OCI-LY7 (cell line): ENCODE measurements around the gene ZBTB22. TPM values are rescaled to one million over a fixed set of nuclear protein-coding genes. Genes with fewer than 3 reads are reported as not detected.

Experiments used
- BruUV-seq: library from RNA; stranded (reverse); fragments of 400-500 nt; replicated peaks from 2 replicates; lab custom pipeline; 2021; lab: Mats Ljungman, UMichigan
- CTCF ChIA-PET: fragments of 300-600 bp; sonication (Branson Sonifier 250); formaldehyde crosslinking; loops from one replicate; lab custom pipeline; 2022; ENCODE audit warnings: antibody characterized with exemption; ENCODE audit not compliant: unreplicated experiment; lab: Charles Lee
- POLR2A ChIA-PET: fragments of 300-600 bp; sonication (Branson Sonifier 250); formaldehyde crosslinking; loops from one replicate; lab custom pipeline; 2022; ENCODE audit warnings: antibody characterized with exemption; lab: Charles Lee
- DNase-seq: peaks from one replicate; pipeline ENCODE4 v3.0.0-alpha.2; 2015; ENCODE audit warnings: low spot score
- H2AFZ ChIP-seq: fragments of 200-600 bp; sonication (generic), shearing (Covaris generic); 2 replicates; pipeline ENCODE4 v1.6.1; 2014; ENCODE audit warnings: mild to moderate bottlenecking, antibody characterized with exemption, low read length, moderate library complexity
- H3K27ac ChIP-seq: fragments of 200-600 bp; sonication (generic); 2 replicates; pipeline ENCODE4 v1.5.1; 2014; ENCODE audit warnings: mixed run types, low read depth, mild to moderate bottlenecking, moderate library complexity, low read length, inconsistent platforms; ENCODE audit not compliant: poor library complexity, severe bottlenecking
- H3K36me3 ChIP-seq: fragments of 200-600 bp; sonication (generic); 2 replicates; pipeline ENCODE4 v1.6.1; 2014; ENCODE audit warnings: mild to moderate bottlenecking, antibody characterized with exemption, low read length, moderate library complexity, mixed read lengths; ENCODE audit not compliant: insufficient read depth
- H3K4me1 ChIP-seq: fragments of 200-600 bp; sonication (generic); 2 replicates; pipeline ENCODE4 v1.5.1; 2014; ENCODE audit warnings: mild to moderate bottlenecking, low read length; ENCODE audit not compliant: insufficient read depth, poor library complexity, severe bottlenecking
- H3K4me2 ChIP-seq: fragments of 200-600 bp; sonication (generic); 2 replicates; pipeline ENCODE4 v1.6.1; 2014; ENCODE audit warnings: mild to moderate bottlenecking, low read length
- H3K4me3 ChIP-seq: fragments of 200-600 bp; sonication (generic); 2 replicates; pipeline ENCODE4 v1.5.1; 2014; ENCODE audit warnings: mild to moderate bottlenecking, low read depth, low read length; ENCODE audit not compliant: poor library complexity, severe bottlenecking
- H3K79me2 ChIP-seq: fragments of 200-600 bp; sonication (generic); 2 replicates; pipeline ENCODE4 v1.6.1; 2016; ENCODE audit warnings: low read depth, mild to moderate bottlenecking, low read length, moderate library complexity, mixed read lengths; ENCODE audit not compliant: insufficient read depth
- H3K9me2 ChIP-seq: fragments of 200-600 bp; sonication (generic); 2 replicates; pipeline ENCODE4 v1.6.1; 2016; ENCODE audit warnings: mild to moderate bottlenecking, low read length, mixed read lengths; ENCODE audit not compliant: insufficient read depth
- H3K9me3 ChIP-seq: fragments of 200-600 bp; sonication (generic); 2 replicates; pipeline ENCODE4 v1.6.1; 2014; ENCODE audit warnings: mild to moderate bottlenecking, mixed run types, low read length, mixed read lengths
- H4K20me1 ChIP-seq: fragments of 200-600 bp; sonication (generic); 2 replicates; pipeline ENCODE4 v1.6.1; 2014; ENCODE audit warnings: mild to moderate bottlenecking, antibody characterized with exemption, low read length, moderate library complexity, mixed read lengths; ENCODE audit not compliant: insufficient read depth
- EZH2phosphoT487 ChIP-seq: fragments of 200-600 bp; sonication (generic); IDR thresholded peaks from 2 replicates; pipeline ENCODE4 v1.6.1; 2018; ENCODE audit warnings: low read depth, borderline replicate concordance, mild to moderate bottlenecking, mixed run types, antibody characterized with exemption, low read length, moderate library complexity, mixed read lengths
- intact Hi-C: fragments of 100-400 bp; cut with micrococcal nuclease; formaldehyde crosslinking; loops from one replicate; pipeline ENCODE4 v1.10.0; 2022; ENCODE audit not compliant: unreplicated experiment
- total RNA-seq, 2 experiments: library from RNA; depleted of rRNA in 1 of 2; stranded (reverse); fragments of >200 nt in 1 of 2; shearing (Covaris generic) in 1 of 2; gene quantifications; 2 replicates each; pipeline ENCODE4 v1.2.3, GENCODE V29; 2014 to 2022
- TF ChIP-seq, protein P1 (sequence below): fragments of 200-600 bp; sonication (generic); conservative IDR thresholded peaks from 2 replicates; pipeline ENCODE4 v1.5.1; 2014; ENCODE audit warnings: mild to moderate bottlenecking, antibody characterized with exemption, low read length, moderate library complexity, mixed read lengths

ZBTB22 gene
- total RNA-seq, 2 experiments from 2014 or later: 14.1 to 21.6 TPM

GRCh38 chr6:33304216-33304615, 13.3 kb downstream of the ZBTB22 start:
- DNase-seq: no peak
- ChIA-PET CTCF (no interaction called here), POLR2A (interaction anchor here (0.6 kb wide), 1 partner anchor 14 kb away, joined by 3 read pairs; the partner anchor contains the start of gene ZBTB22)
- peaks cover 85% of the 10 kb centered on the region for H3K36me3 ChIP-seq
- no peaks in the 10 kb centered on the region for H4K20me1 ChIP-seq
- no peak overlapping the region for H2AFZ ChIP-seq
- TF ChIP-seq, protein P1, sequence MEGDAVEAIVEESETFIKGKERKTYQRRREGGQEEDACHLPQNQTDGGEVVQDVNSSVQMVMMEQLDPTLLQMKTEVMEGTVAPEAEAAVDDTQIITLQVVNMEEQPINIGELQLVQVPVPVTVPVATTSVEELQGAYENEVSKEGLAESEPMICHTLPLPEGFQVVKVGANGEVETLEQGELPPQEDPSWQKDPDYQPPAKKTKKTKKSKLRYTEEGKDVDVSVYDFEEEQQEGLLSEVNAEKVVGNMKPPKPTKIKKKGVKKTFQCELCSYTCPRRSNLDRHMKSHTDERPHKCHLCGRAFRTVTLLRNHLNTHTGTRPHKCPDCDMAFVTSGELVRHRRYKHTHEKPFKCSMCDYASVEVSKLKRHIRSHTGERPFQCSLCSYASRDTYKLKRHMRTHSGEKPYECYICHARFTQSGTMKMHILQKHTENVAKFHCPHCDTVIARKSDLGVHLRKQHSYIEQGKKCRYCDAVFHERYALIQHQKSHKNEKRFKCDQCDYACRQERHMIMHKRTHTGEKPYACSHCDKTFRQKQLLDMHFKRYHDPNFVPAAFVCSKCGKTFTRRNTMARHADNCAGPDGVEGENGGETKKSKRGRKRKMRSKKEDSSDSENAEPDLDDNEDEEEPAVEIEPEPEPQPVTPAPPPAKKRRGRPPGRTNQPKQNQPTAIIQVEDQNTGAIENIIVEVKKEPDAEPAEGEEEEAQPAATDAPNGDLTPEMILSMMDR: no peak
- no peak for TF ChIP-seq EZH2phosphoT487
- no peak overlapping the region for H3K27ac ChIP-seq
- intact Hi-C loops: no loop called here
- no peaks in the 10 kb centered on the region for H3K9me3 ChIP-seq
- no peak overlapping the region for H3K4me2 ChIP-seq
- H3K4me1 ChIP-seq: peaks cover 23% of the 10 kb centered on the region
- no peak overlapping the region for H3K4me3 ChIP-seq
- H3K79me2 ChIP-seq: peaks cover 31% of the 10 kb centered on the region; the same call in 1 of the 2 replicates
- no TSS peak for BruUV-seq
- no peaks in the 10 kb centered on the region for H3K9me2 ChIP-seq

DNA sequence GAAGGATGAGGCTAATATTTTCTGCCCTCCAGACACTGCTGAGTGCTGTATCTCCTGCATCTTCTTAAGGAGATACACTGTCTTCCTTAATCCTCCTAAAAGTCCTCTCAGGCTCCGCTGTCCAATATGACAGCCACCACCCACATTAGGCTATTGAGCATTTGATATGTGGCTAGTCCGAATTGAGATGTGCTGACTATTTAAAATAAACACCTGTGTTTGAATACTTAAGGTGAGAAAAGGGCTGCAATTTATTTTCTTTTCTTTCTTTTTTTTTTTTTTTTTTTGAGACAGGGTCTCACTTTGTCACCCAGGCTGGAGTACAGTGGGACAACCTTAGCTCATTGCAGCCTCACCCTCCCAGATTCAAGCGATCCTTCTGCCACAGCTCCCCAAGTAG, 15.7 kb downstream of the ZBTB22 start:
- no peaks in the 10 kb centered on the region for H3K9me3 ChIP-seq
- TF ChIP-seq, protein P1: no peak
- no peak for TF ChIP-seq EZH2phosphoT487
- BruUV-seq: no TSS peak
- H3K4me2 ChIP-seq: no peak overlapping the region
- no peak overlapping the region for H3K27ac ChIP-seq
- ChIA-PET CTCF (no interaction called here), POLR2A (interaction anchor here (1.0 to 1.2 kb wide), 2 partner anchors 11 to 37 kb away, joined by 3 to 4 read pairs; no protein-coding TSS in a partner anchor)
- no peaks in the 10 kb centered on the region for H3K9me2 ChIP-seq
- H3K4me1 ChIP-seq: peaks cover 32% of the 10 kb centered on the region
- no peak for DNase-seq
- peaks cover 9% of the 10 kb centered on the region; the same call in 1 of the 2 replicates for H3K79me2 ChIP-seq
- H4K20me1 ChIP-seq: no peaks in the 10 kb centered on the region
- no peak overlapping the region for H2AFZ ChIP-seq
- intact Hi-C loops: no loop called here
- H3K4me3 ChIP-seq: no peak overlapping the region
- peaks cover 69% of the 10 kb centered on the region for H3K36me3 ChIP-seq
